ENCODE results near the gene PILRA.

PILRA gene

GRCh38 chr7:100428199-100428966 lies 55.1 kb downstream of the PILRA start, which contains the start of gene ZCWPW1:
ZCWPW1 (minus strand) TSS chr7:100428703; CDS start chr7:100420649, 8,054 bp downstream.
- DNase-seq (ENCODE audit: low read depth) = peak; percentile 99
- TF ChIP-seq, protein P1, sequence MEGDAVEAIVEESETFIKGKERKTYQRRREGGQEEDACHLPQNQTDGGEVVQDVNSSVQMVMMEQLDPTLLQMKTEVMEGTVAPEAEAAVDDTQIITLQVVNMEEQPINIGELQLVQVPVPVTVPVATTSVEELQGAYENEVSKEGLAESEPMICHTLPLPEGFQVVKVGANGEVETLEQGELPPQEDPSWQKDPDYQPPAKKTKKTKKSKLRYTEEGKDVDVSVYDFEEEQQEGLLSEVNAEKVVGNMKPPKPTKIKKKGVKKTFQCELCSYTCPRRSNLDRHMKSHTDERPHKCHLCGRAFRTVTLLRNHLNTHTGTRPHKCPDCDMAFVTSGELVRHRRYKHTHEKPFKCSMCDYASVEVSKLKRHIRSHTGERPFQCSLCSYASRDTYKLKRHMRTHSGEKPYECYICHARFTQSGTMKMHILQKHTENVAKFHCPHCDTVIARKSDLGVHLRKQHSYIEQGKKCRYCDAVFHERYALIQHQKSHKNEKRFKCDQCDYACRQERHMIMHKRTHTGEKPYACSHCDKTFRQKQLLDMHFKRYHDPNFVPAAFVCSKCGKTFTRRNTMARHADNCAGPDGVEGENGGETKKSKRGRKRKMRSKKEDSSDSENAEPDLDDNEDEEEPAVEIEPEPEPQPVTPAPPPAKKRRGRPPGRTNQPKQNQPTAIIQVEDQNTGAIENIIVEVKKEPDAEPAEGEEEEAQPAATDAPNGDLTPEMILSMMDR (IDR thresholded peaks at IDR 0.05; ENCODE audit: low read length, missing control alignments) = no peak
- peak within 1 kb of the TSS; percentile 74 for H3K4me3 ChIP-seq (replicated peaks; ENCODE audit: low read depth, low read length)

- peak; percentile 100 for DNase-seq (ENCODE audit: low read depth)
- TF ChIP-seq, protein P1 (IDR thresholded peaks at IDR 0.05; ENCODE audit: low read length, missing control alignments) = no peak
- H3K4me3 ChIP-seq (replicated peaks; ENCODE audit: low read depth, low read length) = peak overlapping the region; percentile 74
Measured at GRCh38 chr7:100428967-100429636, 55.8 kb downstream of the PILRA start.

DNA sequence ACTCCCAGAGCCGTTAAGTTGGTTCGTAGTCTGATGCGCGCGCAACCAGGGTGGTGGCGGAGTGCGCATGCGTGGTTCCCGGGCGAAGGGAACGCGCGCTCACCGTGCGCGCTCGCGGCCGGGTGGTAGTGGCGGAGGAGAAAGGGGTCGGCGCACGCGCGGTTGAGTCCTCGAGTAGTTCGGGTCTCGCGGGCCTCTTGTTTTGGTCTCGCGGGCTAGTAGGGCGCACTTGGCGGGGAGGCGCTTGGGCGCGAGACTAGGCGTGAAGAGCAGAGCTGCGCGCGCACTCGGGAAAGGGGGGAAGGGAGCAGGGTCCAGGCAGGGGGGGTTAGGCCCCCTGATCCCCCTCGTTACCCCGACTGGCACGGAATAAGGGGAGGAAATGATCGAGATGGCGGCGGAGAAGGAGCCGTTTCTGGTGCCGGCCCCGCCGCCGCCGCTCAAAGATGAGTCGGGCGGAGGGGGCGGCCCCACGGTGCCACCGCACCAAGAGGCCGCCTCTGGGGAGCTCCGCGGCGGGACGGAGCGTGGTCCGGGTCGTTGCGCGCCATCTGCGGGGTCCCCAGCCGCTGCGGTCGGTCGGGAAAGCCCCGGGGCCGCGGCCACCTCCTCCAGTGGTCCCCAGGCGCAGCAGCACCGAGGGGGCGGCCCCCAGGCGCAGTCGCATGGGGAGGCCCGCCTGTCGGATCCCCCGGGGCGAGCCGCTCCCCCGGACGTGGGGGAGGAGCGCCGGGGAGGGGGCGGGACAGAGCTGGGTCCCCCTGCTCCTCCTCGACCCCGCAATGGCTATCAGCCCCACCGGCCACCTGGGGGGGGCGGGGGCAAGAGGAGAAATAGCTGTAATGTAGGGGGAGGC lies 56.6 kb downstream of the PILRA start, which contains the start of gene MEPCE:
MEPCE (plus strand) TSS at position 195 of the 856 bp plus-strand sequence; CDS start at position 383, 188 bp downstream.
- TF ChIP-seq, protein P1 (IDR thresholded peaks at IDR 0.05; ENCODE audit: low read length, missing control alignments) = no peak
- peak within 1 kb of the TSS; percentile 74 for H3K4me3 ChIP-seq (replicated peaks; ENCODE audit: low read depth, low read length)
- peak; percentile 96 for DNase-seq (ENCODE audit: low read depth)

DNA sequence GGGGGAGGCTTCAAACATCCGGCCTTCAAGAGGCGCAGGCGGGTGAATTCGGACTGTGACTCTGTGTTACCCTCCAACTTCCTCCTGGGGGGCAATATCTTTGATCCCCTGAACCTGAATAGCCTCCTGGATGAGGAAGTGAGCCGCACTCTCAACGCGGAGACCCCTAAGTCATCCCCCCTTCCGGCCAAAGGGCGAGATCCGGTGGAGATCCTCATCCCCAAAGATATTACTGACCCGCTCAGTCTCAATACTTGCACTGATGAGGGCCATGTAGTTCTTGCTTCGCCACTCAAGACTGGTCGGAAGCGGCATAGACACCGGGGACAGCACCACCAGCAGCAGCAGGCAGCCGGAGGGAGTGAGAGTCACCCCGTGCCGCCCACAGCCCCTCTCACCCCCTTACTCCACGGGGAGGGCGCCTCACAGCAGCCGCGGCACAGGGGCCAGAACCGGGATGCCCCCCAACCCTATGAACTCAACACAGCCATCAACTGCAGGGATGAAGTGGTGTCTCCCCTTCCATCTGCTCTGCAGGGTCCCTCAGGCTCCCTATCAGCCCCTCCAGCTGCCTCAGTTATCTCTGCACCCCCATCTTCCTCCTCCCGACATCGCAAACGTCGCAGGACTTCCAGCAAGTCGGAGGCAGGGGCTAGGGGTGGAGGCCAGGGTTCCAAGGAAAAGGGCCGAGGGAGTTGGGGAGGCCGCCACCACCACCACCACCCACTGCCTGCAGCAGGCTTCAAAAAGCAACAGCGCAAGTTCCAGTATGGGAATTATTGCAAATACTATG lies 57.4 kb downstream of the PILRA start:
- TF ChIP-seq, protein P1 (IDR thresholded peaks at IDR 0.05; ENCODE audit: low read length, missing control alignments) = no peak
- DNase-seq (ENCODE audit: low read depth) = no peak
- peak overlapping the region; percentile 74 for H3K4me3 ChIP-seq (replicated peaks; ENCODE audit: low read depth, low read length)

DNA sequence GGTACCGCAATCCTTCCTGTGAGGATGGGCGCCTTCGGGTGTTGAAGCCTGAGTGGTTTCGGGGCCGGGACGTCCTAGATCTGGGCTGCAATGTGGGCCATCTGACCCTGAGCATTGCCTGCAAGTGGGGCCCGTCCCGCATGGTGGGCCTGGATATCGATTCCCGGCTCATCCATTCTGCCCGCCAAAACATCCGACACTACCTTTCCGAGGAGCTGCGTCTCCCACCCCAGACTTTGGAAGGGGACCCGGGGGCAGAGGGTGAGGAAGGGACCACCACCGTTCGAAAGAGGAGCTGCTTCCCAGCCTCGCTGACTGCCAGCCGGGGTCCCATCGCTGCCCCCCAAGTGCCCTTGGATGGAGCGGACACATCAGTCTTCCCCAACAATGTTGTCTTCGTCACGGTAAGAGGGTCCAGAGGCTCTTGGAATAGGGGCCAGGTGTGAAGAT lies 58.0 kb downstream of the PILRA start:
- TF ChIP-seq, protein P1 (IDR thresholded peaks at IDR 0.05; ENCODE audit: low read length, missing control alignments) = no peak

DNA sequence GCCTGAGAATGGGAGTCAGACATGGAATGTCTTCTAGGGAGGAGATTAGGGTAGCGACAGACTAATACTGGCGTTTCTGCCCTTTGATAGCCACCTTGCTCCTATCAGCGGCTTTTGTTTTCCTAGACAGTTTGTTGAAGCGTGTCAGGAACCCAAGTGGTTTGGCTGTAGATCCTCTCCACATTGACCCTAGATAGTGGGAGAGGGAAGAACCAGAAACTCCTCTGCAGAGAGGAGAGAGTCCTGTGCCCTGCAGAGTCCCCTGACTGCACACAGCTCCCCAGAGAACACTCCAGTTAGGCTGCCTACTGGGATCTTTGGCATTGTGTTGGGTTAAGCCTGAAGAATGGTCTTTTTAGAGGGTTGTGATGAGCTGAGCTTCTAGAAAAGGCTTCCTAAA lies 58.8 kb downstream of the PILRA start:
- peak overlapping the region; percentile 74 for H3K4me3 ChIP-seq (replicated peaks; ENCODE audit: low read depth, low read length)
- TF ChIP-seq, protein P1 (IDR thresholded peaks at IDR 0.05; ENCODE audit: low read length, missing control alignments) = no peak
- DNase-seq (ENCODE audit: low read depth) = no peak

More for the DNA sequence above, 58.0 kb downstream of the PILRA start:
- DNase-seq (ENCODE audit: low read depth) = no peak
- peak overlapping the region; percentile 74 for H3K4me3 ChIP-seq (replicated peaks; ENCODE audit: low read depth, low read length)
